Measurements from ENCODE around the gene MYZAP. TPM values are rescaled to one million over a fixed set of nuclear protein-coding genes. Genes with fewer than 3 reads are reported as not detected.

Gene MYZAP
- total and polyA plus RNA-seq, 2 of the 4 experiments (the other 2 are of a cell fraction), result not detected

GRCh38 chr15:57718309-57718708 is 126.6 kb downstream of the MYZAP start (continued):
- TF ChIP-seq MXI1 (IDR thresholded peaks at IDR 0.05; ENCODE audit: borderline replicate concordance, low read depth, low read length), result no peak
- no peak for TF ChIP-seq CHD1 (IDR thresholded peaks at IDR 0.05; ENCODE audit: low read depth, low read length)

GRCh38 chr15:57720867-57721266 is 129.2 kb downstream of the MYZAP start:
- DNase-seq (peak; percentile 18), ATAC-seq (ENCODE audit: low read depth) (no peak)
- no CpG with 5 or more reads among the region's 3 CpGs for WGBS, 2 experiments (ENCODE audit: extremely low coverage in 2 of 2, insufficient read length in 1 of 2)
- H3K27ac ChIP-seq (ENCODE audit: insufficient read depth, low read length), result no peak overlapping the region
- H3K14ac ChIP-seq (replicated peaks; ENCODE audit: low read depth, low read length), result no peak overlapping the region
- no peak overlapping the region for H2BK120ac ChIP-seq (ENCODE audit: low read depth, low read length)
- peaks cover 7% of the 10 kb centered on the region for H3K36me3 ChIP-seq (ENCODE audit: control insufficient read depth, insufficient read depth, low read length)
- H3K18ac ChIP-seq (ENCODE audit: low read depth, low read length), result no peak overlapping the region
- no peaks in the 10 kb centered on the region for H3K27me3 ChIP-seq (ENCODE audit: control insufficient read depth, insufficient read depth, low read length)
- in situ Hi-C loops (cut with MboI; ENCODE audit: low sequenced_read_pairs), result no loop called here
- no peak overlapping the region for H2BK5ac ChIP-seq (ENCODE audit: low read depth, low read length, poor library complexity, severe bottlenecking)
- dilution Hi-C loops (cut with HindIII; ENCODE audit: low sequenced_read_pairs, unreplicated experiment), result no loop called here
- H3K23ac ChIP-seq (ENCODE audit: low read depth, low read length), result no peak overlapping the region
- H4K8ac ChIP-seq (ENCODE audit: low read depth in 2 of 2, low read length in 2 of 2), result no peak overlapping the region
- POLR2A ChIA-PET (ENCODE audit: unreplicated experiment), result no interaction called here
- no peak overlapping the region for H2AK9ac ChIP-seq (replicated peaks; ENCODE audit: low read depth, low read length, poor library complexity)
- no peak overlapping the region for H4K91ac ChIP-seq (ENCODE audit: insufficient read depth, low read depth, low read length)
- H4K5ac ChIP-seq (ENCODE audit: low read depth, low read length), result no peak overlapping the region
- H4K20me1 ChIP-seq (ENCODE audit: insufficient read depth, low read length), result no peaks in the 10 kb centered on the region
- intact Hi-C loops (cut with micrococcal nuclease), result no loop called here
- H2AFZ ChIP-seq (replicated peaks; ENCODE audit: low read length, poor library complexity), result no peak overlapping the region
- H2BK20ac ChIP-seq (ENCODE audit: low read depth, low read length), result no peak overlapping the region
- no peak overlapping the region for H2AK5ac ChIP-seq (ENCODE audit: low read depth, low read length)
- no peaks in the 10 kb centered on the region for H3K79me1 ChIP-seq (ENCODE audit: low read depth in 1 of 2, low read length in 2 of 2)
- no peak overlapping the region for H3K9ac ChIP-seq (ENCODE audit: low read depth, low read length)
- no peak overlapping the region for H2BK15ac ChIP-seq (ENCODE audit: low read depth, low read length)
- BruUV-seq (replicated peaks), result no TSS peak
- no peaks in the 10 kb centered on the region for H3K9me1 ChIP-seq (ENCODE audit: insufficient read depth, low read length)
- no peaks in the 10 kb centered on the region for H3K9me3 ChIP-seq (ENCODE audit: control insufficient read depth, insufficient read depth, low read length)
- H3K56ac ChIP-seq (ENCODE audit: extremely low read depth, insufficient read depth, low read length), result no peak overlapping the region
- no peak overlapping the region for H3K4ac ChIP-seq (ENCODE audit: low read depth, low read length)
- H3K4me2 ChIP-seq (ENCODE audit: low read depth, low read length), result no peak overlapping the region
- H3K4me3 ChIP-seq (ENCODE audit: insufficient read depth, low read depth, low read length), result no peak overlapping the region
- CTCF ChIA-PET, result interaction anchor here (0.8 to 2.1 kb wide), 2 partner anchors 12 to 435 kb away, joined by 3 to 10 read pairs; no protein-coding TSS in a partner anchor
- H3K4me1 ChIP-seq (ENCODE audit: control insufficient read depth, insufficient read depth, low read length), result no peaks in the 10 kb centered on the region
- no peak for TF ChIP-seq FOS (IDR thresholded peaks at IDR 0.05; ENCODE audit: low read depth, low read length)
- TF ChIP-seq RAD21 (IDR thresholded peaks at IDR 0.05; ENCODE audit: low read length), result no peak
- no peak for TF ChIP-seq NFE2L2 (IDR thresholded peaks at IDR 0.05; ENCODE audit: low read depth, low read length)
- no peak for TF ChIP-seq BHLHE40 (IDR thresholded peaks at IDR 0.05; ENCODE audit: low read depth, low read length)
- TF ChIP-seq CEBPB (IDR thresholded peaks at IDR 0.05; ENCODE audit: low read depth, low read length), result no peak
- TF ChIP-seq CTCF (conservative IDR thresholded peaks at IDR 0.05; ENCODE audit: low read depth, low read length), result no peak
- no peak for TF ChIP-seq RCOR1 (IDR thresholded peaks at IDR 0.05; ENCODE audit: insufficient replicate concordance, low read length)
- no peak for TF ChIP-seq MXI1 (IDR thresholded peaks at IDR 0.05; ENCODE audit: borderline replicate concordance, low read depth, low read length)
- no peak for TF ChIP-seq CHD1 (IDR thresholded peaks at IDR 0.05; ENCODE audit: low read depth, low read length)
- no peak for TF ChIP-seq ELK1 (IDR thresholded peaks at IDR 0.05; ENCODE audit: borderline replicate concordance, low read depth, low read length)
- no peak for TF ChIP-seq USF2 (IDR thresholded peaks at IDR 0.05; ENCODE audit: low read depth, low read length)
- TF ChIP-seq SMC3 (IDR thresholded peaks at IDR 0.05; ENCODE audit: low read depth, low read length), result no peak
- TF ChIP-seq MAFK (IDR thresholded peaks at IDR 0.05; ENCODE audit: low read depth, low read length), result no peak
- no peak for TF ChIP-seq RFX5 (IDR thresholded peaks at IDR 0.05; ENCODE audit: low read depth, low read length)
